ENCODE results near the gene RASSF7.

The RASSF7 gene

DNA sequence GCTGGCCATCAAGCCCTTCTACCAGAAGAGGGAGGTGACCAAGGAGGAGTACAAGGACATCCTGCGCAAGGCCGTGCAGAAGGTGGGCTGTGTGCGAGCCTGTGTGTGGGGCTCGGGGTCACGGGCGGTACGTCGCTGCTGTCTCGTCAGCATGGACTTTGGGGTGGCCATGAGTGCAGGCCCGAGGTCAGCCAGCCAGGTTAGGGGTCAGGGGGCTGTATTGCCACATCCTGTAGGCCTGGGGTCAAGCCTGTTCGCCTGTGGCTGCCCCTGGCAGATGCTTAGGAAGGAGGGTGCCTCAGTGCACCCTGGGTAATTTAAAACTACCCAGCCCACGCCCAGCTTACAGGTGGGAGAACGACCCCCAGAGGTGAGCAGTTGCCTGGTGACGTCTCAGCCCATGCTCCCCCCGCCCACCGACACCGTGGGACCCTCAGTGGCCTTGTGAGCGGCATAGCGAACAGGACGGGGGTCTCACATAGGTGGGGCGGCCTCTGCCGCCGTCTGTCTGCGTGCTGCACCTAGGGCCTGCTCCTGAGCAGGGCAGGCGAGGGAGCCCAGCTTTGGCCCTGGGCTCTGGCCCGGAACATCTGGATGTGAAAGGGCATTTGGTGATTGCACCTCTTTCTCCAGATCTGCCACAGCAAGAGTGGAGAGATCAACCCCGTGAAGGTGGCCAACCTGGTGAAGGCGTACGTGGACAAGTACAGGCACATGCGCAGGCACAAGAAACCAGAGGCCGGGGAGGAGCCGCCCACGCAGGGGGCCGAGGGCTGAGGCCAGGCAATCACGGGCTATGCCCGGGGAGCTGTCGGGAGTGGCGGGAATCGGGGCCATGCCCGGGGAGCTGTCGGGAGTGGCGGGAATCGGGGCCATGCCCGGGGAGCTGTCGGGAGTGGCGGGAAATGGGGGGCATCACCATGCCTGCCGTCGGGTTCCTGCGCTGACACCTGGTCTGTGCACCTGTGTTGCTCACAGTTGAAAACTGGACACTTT is 50.5 kb downstream of the RASSF7 start:
- DNase-seq = no peak

DNA sequence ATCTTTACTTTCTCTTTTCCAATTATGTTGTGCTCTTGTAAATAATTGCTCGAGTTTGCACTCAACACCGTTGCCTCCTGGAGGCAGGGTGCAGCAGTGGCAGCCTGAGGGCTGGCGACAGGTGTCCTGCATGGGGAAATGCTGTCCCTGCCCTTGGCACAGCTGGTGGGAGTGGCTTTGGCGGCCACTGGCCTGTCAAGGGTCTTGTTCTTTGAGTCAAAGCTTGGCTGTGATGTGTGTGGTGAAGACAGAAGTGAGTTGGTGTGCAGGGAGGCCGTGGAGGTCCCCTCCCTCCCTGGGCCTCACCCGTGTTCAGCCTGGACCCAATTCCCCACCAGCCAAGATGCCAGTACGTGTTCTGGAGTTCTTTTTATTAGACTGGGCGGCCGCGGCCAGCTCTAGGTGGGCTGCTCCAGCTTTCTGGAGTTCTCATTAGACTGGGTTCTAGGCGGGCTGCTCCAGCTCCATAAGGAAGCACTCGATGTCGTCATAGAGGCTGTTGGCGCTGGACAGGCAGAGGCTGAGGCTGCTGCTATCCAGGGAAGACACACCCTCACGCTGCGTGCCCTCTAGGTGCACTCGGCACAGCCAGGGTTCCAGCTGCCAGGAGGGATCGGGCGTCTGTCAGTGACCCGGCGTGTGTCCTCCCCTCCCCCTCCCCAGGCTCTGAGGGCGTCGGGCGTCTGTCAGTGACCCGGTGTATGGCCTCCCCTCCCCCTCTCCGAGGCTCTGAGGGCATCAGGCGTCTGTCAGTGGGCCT is 51.6 kb downstream of the RASSF7 start:
- DNase-seq = peak; percentile 32

DNA sequence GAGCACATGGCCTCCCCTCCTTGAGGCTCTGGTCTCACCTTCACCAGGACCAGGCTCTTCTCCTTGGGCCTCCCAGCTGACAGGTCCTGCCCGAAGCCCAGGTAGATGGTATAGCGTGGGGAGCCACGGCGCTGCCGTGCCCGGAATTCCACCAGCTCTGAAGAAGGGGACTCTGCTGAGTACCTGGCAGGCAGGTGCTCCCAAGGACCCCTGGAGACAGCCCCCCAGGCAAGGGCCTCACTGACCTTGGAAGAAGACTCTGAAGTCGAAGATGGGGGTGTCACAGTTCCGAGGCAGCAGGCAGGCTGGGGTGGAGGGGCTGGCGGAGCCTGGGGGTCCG is 52.2 kb downstream of the RASSF7 start:
- no peak for DNase-seq

DNA sequence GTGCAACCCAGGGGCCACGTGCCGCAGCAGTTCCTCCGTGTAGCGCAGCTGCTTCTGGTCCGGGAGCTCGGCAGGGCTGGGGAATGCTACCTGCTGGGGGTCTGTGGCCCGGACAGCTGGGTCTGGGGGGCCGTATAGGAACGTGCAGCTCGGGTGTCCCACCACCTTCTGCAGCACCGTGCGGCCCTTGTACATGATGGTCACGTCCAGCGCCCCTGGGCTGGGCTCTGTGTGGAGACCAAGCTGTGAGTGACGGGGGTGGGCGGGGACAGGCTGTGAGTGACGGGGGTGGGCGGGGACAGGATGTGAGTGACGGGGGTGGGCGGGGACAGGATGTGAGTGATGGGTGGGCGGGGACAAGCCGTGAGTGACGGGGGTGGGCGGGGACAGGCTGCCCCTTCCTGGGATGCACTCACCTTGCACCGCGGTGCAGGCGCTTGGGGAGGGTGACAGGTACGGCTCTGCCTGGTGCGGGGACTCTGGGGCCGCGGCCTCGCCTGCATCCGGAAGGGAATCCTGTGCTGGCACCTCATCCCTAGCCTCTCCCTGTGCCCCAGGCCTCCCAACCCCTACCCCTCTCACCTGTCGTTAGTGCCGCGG is 52.7 kb downstream of the RASSF7 start:
- peak; percentile 80 for DNase-seq
